Uterus (tissue), 4 donors: ENCODE measurements around the gene MEGF8. TPM values are rescaled to one million over a fixed set of nuclear protein-coding genes. Genes with fewer than 3 reads are reported as not detected.

Experiments
- DNase-seq, 2 donors: peaks; one replicate each; pipeline ENCODE4 v3.0.0-alpha.2; 2019 to 2020
- H3K27ac ChIP-seq, 2 donors: fragments of 200-600 bp; sonication (generic); 1 replicate in 1 of 2; 2 replicates in 1 of 2; pipeline ENCODE4 v1.5.1; 2016 to 2018
- H3K27me3 ChIP-seq, 2 donors: fragments of 200-600 bp; sonication (generic); one replicate each; pipeline ENCODE4 v1.5.1; 2018 to 2019; ENCODE audit warnings: control low read depth in 1 of 2
- H3K36me3 ChIP-seq, 2 donors: fragments of 200-600 bp; sonication (generic); one replicate each; pipeline ENCODE4 v1.5.1; 2019; ENCODE audit warnings: control low read depth in 1 of 2
- H3K4me1 ChIP-seq, 2 donors: fragments of 200-600 bp; sonication (generic); one replicate each; pipeline ENCODE4 v1.5.1; 2018 to 2019; ENCODE audit warnings: control low read depth in 1 of 2
- H3K4me3 ChIP-seq, 2 donors: fragments of 200-600 bp; sonication (generic); 1 replicate in 1 of 2; 2 replicates in 1 of 2; pipeline ENCODE4 v1.5.1; 2018 to 2019; ENCODE audit warnings: mild to moderate bottlenecking in 1 of 2
- H3K9me3 ChIP-seq, 2 donors: fragments of 200-600 bp; sonication (generic); one replicate each; pipeline ENCODE4 v1.5.1; 2019; ENCODE audit warnings: control low read depth in 1 of 2
- POLR2A ChIP-seq, 2 donors: fragments of 450-650 bp; IDR thresholded peaks; one replicate each; pipeline ENCODE4 v1.6.1; 2016; ENCODE audit warnings: antibody characterized with exemption in 2 of 2, mild to moderate bottlenecking in 1 of 2, moderate library complexity in 1 of 2
- intact Hi-C: fragments of 100-400 bp; cut with DNase I; formaldehyde crosslinking; loops from one replicate; pipeline ENCODE4 v1.15.1; 2023; ENCODE audit warnings: low total_unique reads
- total RNA-seq, 4 donors: library from RNA; depleted of rRNA in 3 of 4; stranded (reverse); fragments of >200 nt in 3 of 4; gene quantifications; one replicate each; pipeline versions ENCODE4 v1.1.0 to v1.2.4, GENCODE V29; 2014 to 2023
- TF ChIP-seq, protein P1 (sequence below), 4 experiments: fragments of 200-600 bp in 2 of 4; fragments of 450-650 bp in 2 of 4; sonication (generic) in 2 of 4; IDR thresholded peaks; one replicate each; pipeline ENCODE4 v1.5.1; 2016 to 2019; ENCODE audit warnings: antibody characterized with exemption in 4 of 4, mild to moderate bottlenecking in 2 of 4, moderate library complexity in 1 of 4
- donor health status: DM: yes; HTN: yes; CAD: no.

The MEGF8 gene
- total RNA-seq, 4 donors from 2014 or later: 3.6 to 30.0 (median 19.1) TPM

DNA sequence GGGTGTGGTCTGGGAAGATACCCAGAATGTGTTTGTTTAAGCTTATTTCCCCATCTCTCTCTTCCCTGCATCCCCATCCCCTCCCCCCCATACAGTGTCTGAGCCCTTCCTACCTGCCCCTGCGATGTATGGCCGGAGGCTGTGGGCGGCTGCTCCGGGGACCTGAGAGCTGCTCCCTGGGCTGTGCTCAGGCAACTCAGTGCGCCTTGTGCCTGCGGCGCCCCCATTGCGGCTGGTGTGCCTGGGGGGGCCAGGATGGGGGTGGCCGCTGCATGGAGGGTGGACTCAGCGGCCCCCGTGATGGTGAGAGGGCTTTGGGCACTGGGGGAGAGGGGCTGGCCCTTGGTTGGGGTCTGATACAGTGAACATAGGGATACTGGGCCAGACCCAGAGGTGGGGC, 42.9 kb downstream of the MEGF8 start:
- no peak overlapping the region for H3K27ac ChIP-seq
- no peaks in the 10 kb centered on the region for H3K27me3 ChIP-seq
- H3K4me3 ChIP-seq: no peak overlapping the region
- peaks cover 0 to 8% of the 10 kb centered on the region in 2 donors for H3K9me3 ChIP-seq
- H3K4me1 ChIP-seq: no peaks in the 10 kb centered on the region
- no peak for TF ChIP-seq POLR2A (IDR thresholded peaks at IDR 0.05)
- TF ChIP-seq, protein P1, sequence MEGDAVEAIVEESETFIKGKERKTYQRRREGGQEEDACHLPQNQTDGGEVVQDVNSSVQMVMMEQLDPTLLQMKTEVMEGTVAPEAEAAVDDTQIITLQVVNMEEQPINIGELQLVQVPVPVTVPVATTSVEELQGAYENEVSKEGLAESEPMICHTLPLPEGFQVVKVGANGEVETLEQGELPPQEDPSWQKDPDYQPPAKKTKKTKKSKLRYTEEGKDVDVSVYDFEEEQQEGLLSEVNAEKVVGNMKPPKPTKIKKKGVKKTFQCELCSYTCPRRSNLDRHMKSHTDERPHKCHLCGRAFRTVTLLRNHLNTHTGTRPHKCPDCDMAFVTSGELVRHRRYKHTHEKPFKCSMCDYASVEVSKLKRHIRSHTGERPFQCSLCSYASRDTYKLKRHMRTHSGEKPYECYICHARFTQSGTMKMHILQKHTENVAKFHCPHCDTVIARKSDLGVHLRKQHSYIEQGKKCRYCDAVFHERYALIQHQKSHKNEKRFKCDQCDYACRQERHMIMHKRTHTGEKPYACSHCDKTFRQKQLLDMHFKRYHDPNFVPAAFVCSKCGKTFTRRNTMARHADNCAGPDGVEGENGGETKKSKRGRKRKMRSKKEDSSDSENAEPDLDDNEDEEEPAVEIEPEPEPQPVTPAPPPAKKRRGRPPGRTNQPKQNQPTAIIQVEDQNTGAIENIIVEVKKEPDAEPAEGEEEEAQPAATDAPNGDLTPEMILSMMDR (IDR thresholded peaks at IDR 0.05): no peak
- no peaks in the 10 kb centered on the region for H3K36me3 ChIP-seq
- intact Hi-C loops: no loop called here
- DNase-seq: no peak

DNA sequence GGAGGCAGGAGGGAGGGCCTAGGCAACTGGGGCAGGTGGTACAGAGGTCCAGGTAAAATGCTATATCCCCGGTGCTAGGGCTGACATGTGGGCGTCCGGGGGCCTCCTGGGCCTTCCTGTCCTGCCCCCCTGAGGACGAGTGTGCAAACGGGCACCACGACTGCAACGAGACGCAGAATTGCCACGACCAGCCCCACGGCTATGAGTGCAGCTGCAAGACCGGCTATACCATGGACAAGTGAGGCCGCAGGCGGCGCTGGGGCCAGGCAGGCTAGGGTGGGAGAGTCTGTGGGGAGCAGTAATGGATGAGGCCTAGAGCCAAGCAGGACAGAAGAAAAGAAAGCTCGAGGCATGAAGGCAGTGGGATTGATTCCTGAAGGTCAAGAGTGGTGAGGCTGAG, 43.3 kb downstream of the MEGF8 start:
- H3K4me1 ChIP-seq: no peaks in the 10 kb centered on the region
- no peak for DNase-seq
- TF ChIP-seq, protein P1 (IDR thresholded peaks at IDR 0.05): no peak
- TF ChIP-seq POLR2A (IDR thresholded peaks at IDR 0.05): no peak
- H3K9me3 ChIP-seq: peaks cover 0 to 4% of the 10 kb centered on the region in 2 donors
- H3K27ac ChIP-seq: no peak overlapping the region
- H3K4me3 ChIP-seq: no peak overlapping the region
- no peaks in the 10 kb centered on the region for H3K36me3 ChIP-seq
- no peaks in the 10 kb centered on the region for H3K27me3 ChIP-seq
- intact Hi-C loops: no loop called here

DNA sequence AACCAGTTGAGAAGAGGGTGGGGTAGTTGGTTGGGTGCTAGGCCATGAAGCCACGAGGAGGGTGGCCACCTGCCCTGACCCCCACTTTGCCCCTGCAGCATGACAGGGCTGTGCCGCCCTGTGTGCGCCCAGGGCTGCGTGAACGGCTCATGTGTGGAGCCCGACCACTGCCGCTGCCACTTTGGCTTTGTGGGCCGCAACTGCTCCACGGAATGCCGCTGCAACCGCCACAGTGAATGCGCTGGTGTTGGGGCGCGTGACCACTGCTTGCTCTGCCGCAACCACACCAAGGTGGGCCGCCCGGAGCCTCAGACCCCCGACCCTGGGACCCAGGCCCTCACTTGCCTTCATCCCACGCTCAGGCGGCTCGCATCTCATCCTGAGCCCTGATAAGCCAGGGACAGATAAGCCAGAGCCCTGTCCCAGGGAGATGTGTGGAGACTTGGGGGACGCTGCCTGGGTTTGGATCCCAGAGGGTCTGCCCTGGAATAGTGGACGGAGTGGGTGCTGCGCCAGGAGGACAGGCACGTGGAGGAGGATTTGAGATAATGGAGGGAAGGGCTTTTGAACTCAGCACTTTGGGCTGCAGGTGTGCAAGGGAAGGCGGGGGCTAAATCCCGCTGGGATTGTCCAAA, 44.1 kb downstream of the MEGF8 start:
- H3K4me3 ChIP-seq: no peak overlapping the region
- no peak overlapping the region for H3K27ac ChIP-seq
- no peaks in the 10 kb centered on the region for H3K36me3 ChIP-seq
- TF ChIP-seq, protein P1 (IDR thresholded peaks at IDR 0.05): no peak
- TF ChIP-seq POLR2A (IDR thresholded peaks at IDR 0.05): no peak
- DNase-seq: no peak
- H3K27me3 ChIP-seq: no peaks in the 10 kb centered on the region
- intact Hi-C loops: no loop called here
- no peaks in the 10 kb centered on the region for H3K4me1 ChIP-seq
- H3K9me3 ChIP-seq: no peaks in the 10 kb centered on the region

DNA sequence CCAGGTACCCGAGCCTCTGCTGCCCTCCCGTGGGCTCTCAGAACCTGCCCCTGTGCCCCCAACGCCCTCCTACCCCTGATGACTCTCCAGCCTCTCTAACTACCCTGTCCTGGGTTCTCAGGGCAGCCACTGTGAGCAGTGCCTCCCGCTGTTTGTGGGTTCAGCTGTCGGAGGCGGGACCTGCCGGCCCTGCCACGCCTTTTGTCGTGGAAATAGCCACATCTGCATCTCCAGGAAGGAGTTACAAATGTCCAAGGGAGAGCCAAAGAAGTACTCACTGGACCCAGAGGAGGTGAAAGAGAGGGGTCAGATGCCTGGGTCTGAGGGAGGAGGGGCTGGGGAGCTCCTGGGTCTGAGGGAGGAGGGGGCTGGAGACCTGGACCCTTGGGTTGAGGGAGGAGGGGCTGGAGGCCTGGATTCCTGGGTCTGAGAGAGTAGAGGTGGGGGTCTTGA, 44.7 kb downstream of the MEGF8 start:
- Histone ChIP-seq H3K4me1 (no peaks in the 10 kb centered on the region), H3K27me3 (no peaks in the 10 kb centered on the region), H3K36me3 (no peaks in the 10 kb centered on the region), H3K9me3 (no peaks in the 10 kb centered on the region), H3K27ac (no peak overlapping the region), H3K4me3 (no peak overlapping the region)
- intact Hi-C loops: no loop called here
- TF ChIP-seq, protein P1 (IDR thresholded peaks at IDR 0.05): no peak
- TF ChIP-seq POLR2A (IDR thresholded peaks at IDR 0.05): no peak
- no peak for DNase-seq

DNA sequence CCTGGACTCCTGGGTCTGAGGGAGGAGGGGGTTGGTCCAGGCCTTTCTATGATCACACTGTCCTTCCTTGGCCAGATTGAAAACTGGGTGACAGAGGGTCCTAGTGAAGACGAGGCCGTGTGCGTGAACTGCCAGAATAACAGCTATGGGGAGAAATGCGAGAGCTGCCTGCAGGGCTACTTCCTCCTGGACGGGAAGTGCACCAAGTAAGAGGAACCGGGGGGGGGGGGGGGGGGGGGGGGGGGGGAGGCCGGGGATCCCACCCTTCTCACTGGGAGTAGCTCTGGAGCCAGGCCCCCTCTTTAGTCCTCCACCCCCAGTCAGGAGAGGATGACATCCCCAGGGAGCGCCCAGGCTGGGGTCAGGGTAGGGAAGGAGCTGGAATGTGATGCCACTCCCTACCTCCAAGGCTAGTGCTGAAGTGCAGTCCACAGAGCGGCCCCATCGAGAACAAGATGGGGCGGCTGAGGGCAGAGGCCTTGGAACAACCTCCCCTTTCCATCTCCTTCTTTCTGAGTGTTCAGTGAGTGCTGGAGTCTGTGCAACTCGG, 45.3 kb downstream of the MEGF8 start:
- Histone ChIP-seq H3K27ac (no peak overlapping the region), H3K36me3 (no peaks in the 10 kb centered on the region)
- intact Hi-C loops: no loop called here

More for the DNA sequence above, 45.3 kb downstream of the MEGF8 start:
- no peaks in the 10 kb centered on the region for H3K27me3 ChIP-seq
- no peak for DNase-seq
- TF ChIP-seq POLR2A (IDR thresholded peaks at IDR 0.05): no peak
- TF ChIP-seq, protein P1 (IDR thresholded peaks at IDR 0.05): no peak
- H3K4me3 ChIP-seq: no peak overlapping the region
- no peaks in the 10 kb centered on the region for H3K4me1 ChIP-seq
- no peaks in the 10 kb centered on the region for H3K9me3 ChIP-seq
